Mammary epithelial cell (primary cell): Measurements from ENCODE around the gene CPXM1.

Source experiments
- CTCF ChIP-seq, 2 donors: IDR thresholded peaks in 1 of 2; conservative IDR thresholded peaks in 1 of 2; 2 replicates each; pipeline ENCODE4 v1.5.1; 2011 to 2012; ENCODE audit warnings: inconsistent platforms in 2 of 2, low read length in 2 of 2, mild to moderate bottlenecking in 2 of 2, control low read depth in 1 of 2, low read depth in 1 of 2; ENCODE audit not compliant: insufficient read depth in 1 of 2; ENCODE audit errors: extremely low read depth in 1 of 2
- EZH2 ChIP-seq: IDR thresholded peaks from 2 replicates; pipeline ENCODE4 v1.6.1; 2012; ENCODE audit warnings: low read length, inconsistent platforms, borderline replicate concordance

GRCh38 chr20:2778602-2779321, 21.7 kb downstream of the CPXM1 start:
- no peak for TF ChIP-seq CTCF (conservative IDR thresholded peaks at IDR 0.05 in 1 of 2, IDR thresholded peaks at IDR 0.05 in 1 of 2; ENCODE audit: extremely low read depth in 1 of 2, insufficient read depth in 1 of 2, low read depth in 1 of 2, low read length in 2 of 2)
- no peak for TF ChIP-seq EZH2
